GM10847 (cell line): ENCODE measurements around the gene OXCT2.
A peak's percentile ranks its signal among the peaks of the same experiment; 100 is the strongest.

Experiments used
- POLR2A ChIP-seq: IDR thresholded peaks from 2 replicates; pipeline ENCODE4 v1.6.1; 2011; ENCODE audit not compliant: insufficient read length; ENCODE audit errors: extremely low read depth

Gene OXCT2

GRCh38 chr1:39760074-39761008 is 10.8 kb downstream of the OXCT2 start:
- no peak for TF ChIP-seq POLR2A

- TF ChIP-seq POLR2A = no peak
Measured at GRCh38 chr1:39759436-39759726, 11.8 kb downstream of the OXCT2 start.

- no peak for TF ChIP-seq POLR2A
Measured at GRCh38 chr1:39758556-39759435, 12.4 kb downstream of the OXCT2 start.

GRCh38 chr1:39757501-39757900 is 13.6 kb downstream of the OXCT2 start:
- no peak for TF ChIP-seq POLR2A

- no peak for TF ChIP-seq POLR2A
Measured at GRCh38 chr1:39755965-39756659, 15.0 kb downstream of the OXCT2 start.

GRCh38 chr1:39754906-39755504 is 16.1 kb downstream of the OXCT2 start:
- no peak for TF ChIP-seq POLR2A

- no peak for TF ChIP-seq POLR2A
Measured at GRCh38 chr1:39754026-39754570, 17.1 kb downstream of the OXCT2 start.

GRCh38 chr1:39753132-39754025 is 17.8 kb downstream of the OXCT2 start:
- no peak for TF ChIP-seq POLR2A

- no peak for TF ChIP-seq POLR2A
Measured at GRCh38 chr1:39752703-39753102, 18.4 kb downstream of the OXCT2 start.

GRCh38 chr1:39751595-39751994 is 19.6 kb downstream of the OXCT2 start:
- TF ChIP-seq POLR2A = no peak

GRCh38 chr1:39745016-39745670 is 26.0 kb downstream of the OXCT2 start:
- TF ChIP-seq POLR2A = no peak

GRCh38 chr1:39738622-39739366 is 32.4 kb downstream of the OXCT2 start, which contains the start of gene PPIE:
Gene PPIE (plus strand): TSS chr1:39738882. CDS start chr1:39738901, 19 bp downstream.
- TF ChIP-seq POLR2A = peak; percentile 81
